Naive thymus-derived CD4-positive, alpha-beta T cell (primary cell): ENCODE measurements around the gene CARD14. TPM values are rescaled to one million over a fixed set of nuclear protein-coding genes. Genes with fewer than 3 reads are reported as not detected.

ENCODE experiments used
- ATAC-seq: fragments of 150-1000 bp; cut with Tn5 transposase; 2 replicates; pipeline ENCODE4 v1.10.0; 2021; ENCODE audit warnings: mild to moderate bottlenecking, moderate library complexity
- CTCF ChIA-PET: fragments of 350-600 bp; sonication (Branson Sonifier 250); formaldehyde crosslinking; loops from one replicate; lab custom pipeline; 2021; ENCODE audit warnings: antibody characterized with exemption; lab: Charles Lee
- POLR2A ChIA-PET: fragments of 350-600 bp; sonication (Branson Sonifier 250); formaldehyde crosslinking; loops from one replicate; lab custom pipeline; 2021; ENCODE audit warnings: antibody characterized with exemption, inconsistent platforms; lab: Charles Lee
- DNase-seq, 9 donors: peaks; one replicate each; pipeline versions ENCODE4 v3.0.0 to v3.0.0-alpha.2; 2020 to 2022; ENCODE audit warnings: mixed read lengths in 1 of 9
- H3K27ac ChIP-seq: one replicate; pipeline ENCODE4 v1.7.0; 2013; ENCODE audit warnings: mild to moderate bottlenecking, low read depth, low read length, moderate library complexity
- H3K27me3 ChIP-seq, 2 donors: one replicate each; pipeline ENCODE4 v1.7.0; 2013; ENCODE audit warnings: low read length in 2 of 2, mild to moderate bottlenecking in 2 of 2, moderate library complexity in 2 of 2; ENCODE audit not compliant: control insufficient read depth in 2 of 2, insufficient read depth in 2 of 2
- H3K36me3 ChIP-seq, 3 experiments: 1 replicate in 2 of 3; 2 replicates in 1 of 3; pipeline ENCODE4 v1.7.0; 2013; ENCODE audit warnings: low read length in 3 of 3, mild to moderate bottlenecking in 3 of 3, moderate library complexity in 1 of 3; ENCODE audit not compliant: insufficient read depth in 3 of 3, control insufficient read depth in 2 of 3
- H3K4me1 ChIP-seq, 2 donors: one replicate each; pipeline ENCODE4 v1.7.0; 2013; ENCODE audit warnings: low read length in 2 of 2, mild to moderate bottlenecking in 2 of 2, moderate library complexity in 1 of 2; ENCODE audit not compliant: control insufficient read depth in 2 of 2, insufficient read depth in 2 of 2
- H3K4me3 ChIP-seq: 2 replicates; pipeline ENCODE4 v1.7.0; 2013; ENCODE audit warnings: mild to moderate bottlenecking, low read length
- H3K9me3 ChIP-seq, 3 experiments: 1 replicate in 2 of 3; 2 replicates in 1 of 3; pipeline ENCODE4 v1.7.0; 2013; ENCODE audit warnings: low read length in 3 of 3; ENCODE audit not compliant: control insufficient read depth in 2 of 3
- H3K27ac Mint-ChIP-seq, 9 donors: one replicate each; pipeline ENCODE4 v1.8.0; 2020 to 2022; ENCODE audit warnings: mixed read lengths in 9 of 9, mild to moderate bottlenecking in 8 of 9, moderate library complexity in 5 of 9, inconsistent platforms in 2 of 9
- H3K27me3 Mint-ChIP-seq, 5 donors: one replicate each; pipeline ENCODE4 v1.8.0; 2021 to 2022; ENCODE audit warnings: mixed read lengths in 5 of 5, mild to moderate bottlenecking in 1 of 5
- H3K36me3 Mint-ChIP-seq, 5 donors: one replicate each; pipeline ENCODE4 v1.8.0; 2020 to 2022; ENCODE audit warnings: mixed read lengths in 5 of 5, mild to moderate bottlenecking in 3 of 5, inconsistent platforms in 1 of 5
- H3K4me1 Mint-ChIP-seq, 7 donors: one replicate each; pipeline ENCODE4 v1.8.0; 2020 to 2022; ENCODE audit warnings: mixed read lengths in 7 of 7, mild to moderate bottlenecking in 3 of 7, inconsistent platforms in 1 of 7
- H3K4me3 Mint-ChIP-seq, 10 donors: one replicate each; pipeline ENCODE4 v1.8.0; 2020 to 2022; ENCODE audit warnings: mild to moderate bottlenecking in 10 of 10, mixed read lengths in 10 of 10, moderate library complexity in 6 of 10, inconsistent platforms in 2 of 10
- H3K9me3 Mint-ChIP-seq, 11 donors: one replicate each; pipeline ENCODE4 v1.8.0; 2020 to 2022; ENCODE audit warnings: mixed read lengths in 11 of 11, mild to moderate bottlenecking in 4 of 11, inconsistent platforms in 1 of 11, moderate library complexity in 1 of 11
- intact Hi-C, 2 donors: fragments of 100-400 bp; cut with micrococcal nuclease; formaldehyde crosslinking; loops; one replicate each; pipeline ENCODE4 v1.15.1; 2023
- polyA plus RNA-seq, 2 donors: library from polyadenylated mRNA; unstranded; fragments of 300-500 nt; fragmentation: Illumina TruSeq; gene quantifications; one replicate each; pipeline ENCODE4 v1.2.3, GENCODE V29; 2021
- total RNA-seq, 6 experiments: library from RNA in 5 of 6; stranded (reverse) in 5 of 6; gene quantifications; 1 replicate in 5 of 6; 2 replicates in 1 of 6; pipeline ENCODE4 v1.2.3 and lab custom pipeline; 2021 to 2026

The CARD14 gene
- total and polyA plus RNA-seq, 7 experiments from 2014 or later = 0.24 to 0.57 (median 0.30) TPM; not detected in 4

GRCh38 chr17:80182118-80182844 is 12.5 kb downstream of the CARD14 start:
- no peak for ATAC-seq
- Mint-ChIP-seq H3K27ac (no peak overlapping the region), H3K4me1 (peaks cover 0 to 4% (median 0%) of the 10 kb centered on the region in 7 donors), H3K9me3 (no peaks in the 10 kb centered on the region), H3K4me3 (no peak overlapping the region), H3K27me3 (peaks cover 0 to 3% (median 0%) of the 10 kb centered on the region in 5 donors), H3K36me3 (no peaks in the 10 kb centered on the region)
- Histone ChIP-seq H3K4me1 (no peaks in the 10 kb centered on the region), H3K36me3 (no peaks in the 10 kb centered on the region), H3K27ac (no peak overlapping the region), H3K9me3 (no peaks in the 10 kb centered on the region), H3K4me3 (no peak overlapping the region), H3K27me3 (no peaks in the 10 kb centered on the region)
- no peak for DNase-seq
- ChIA-PET POLR2A (no interaction called here), CTCF (no interaction called here)
- intact Hi-C loops = no loop called here

- Histone ChIP-seq H3K4me3 (no peak overlapping the region), H3K4me1 (no peaks in the 10 kb centered on the region), H3K36me3 (no peaks in the 10 kb centered on the region), H3K27ac (no peak overlapping the region), H3K9me3 (no peaks in the 10 kb centered on the region), H3K27me3 (no peaks in the 10 kb centered on the region)
- CTCF ChIA-PET = no interaction called here
- no peak for ATAC-seq
- intact Hi-C loops = no loop called here
- Mint-ChIP-seq H3K4me3 (no peak overlapping the region), H3K27ac (no peak overlapping the region), H3K36me3 (no peaks in the 10 kb centered on the region), H3K4me1 (peaks cover 0 to 4% (median 0%) of the 10 kb centered on the region in 7 donors), H3K27me3 (peaks cover 0 to 3% (median 0%) of the 10 kb centered on the region in 5 donors), H3K9me3 (no peaks in the 10 kb centered on the region)
- POLR2A ChIA-PET = no interaction called here
- DNase-seq = no peak
These were observed 13.0 kb downstream of the CARD14 start for GRCh38 chr17:80182845-80183223.

GRCh38 chr17:80183581-80184422 is 14.0 kb downstream of the CARD14 start:
- ATAC-seq (no peak), DNase-seq (no peak)
- no peaks in the 10 kb centered on the region for H3K9me3 Mint-ChIP-seq
- ChIA-PET POLR2A (no interaction called here), CTCF (interaction anchor here (0.6 kb wide), 1 partner anchor 1951 kb away, joined by 3 read pairs; no protein-coding TSS in a partner anchor)
- H3K27me3 Mint-ChIP-seq = no peaks in the 10 kb centered on the region
- H3K36me3 Mint-ChIP-seq = no peaks in the 10 kb centered on the region
- intact Hi-C loops = no loop called here
- H3K4me3 Mint-ChIP-seq = no peak overlapping the region
- H3K4me1 Mint-ChIP-seq = peaks cover 0 to 4% (median 0%) of the 10 kb centered on the region in 7 donors
- H3K9me3 ChIP-seq = no peaks in the 10 kb centered on the region
- H3K4me3 ChIP-seq = no peak overlapping the region
- peak overlapping the region in 1 of 9 donors; percentile 67 for H3K27ac Mint-ChIP-seq
- no peaks in the 10 kb centered on the region for H3K36me3 ChIP-seq
- H3K27ac ChIP-seq = no peak overlapping the region
- H3K4me1 ChIP-seq = no peaks in the 10 kb centered on the region
- H3K27me3 ChIP-seq = no peaks in the 10 kb centered on the region

- ATAC-seq (no peak), DNase-seq (no peak)
- H3K27ac ChIP-seq = no peak overlapping the region
- peaks cover 0 to 4% (median 0%) of the 10 kb centered on the region in 7 donors for H3K4me1 Mint-ChIP-seq
- H3K4me1 ChIP-seq = no peaks in the 10 kb centered on the region
- H3K36me3 ChIP-seq = no peaks in the 10 kb centered on the region
- POLR2A ChIA-PET = no interaction called here
- no peaks in the 10 kb centered on the region for H3K27me3 Mint-ChIP-seq
- H3K27me3 ChIP-seq = no peaks in the 10 kb centered on the region
- no peak overlapping the region for H3K4me3 ChIP-seq
- intact Hi-C loops = no loop called here
- no peaks in the 10 kb centered on the region for H3K9me3 Mint-ChIP-seq
- no peaks in the 10 kb centered on the region for H3K9me3 ChIP-seq
- H3K4me3 Mint-ChIP-seq = no peak overlapping the region
- H3K36me3 Mint-ChIP-seq = no peaks in the 10 kb centered on the region
- peak overlapping the region in 1 of 9 donors; percentile 67 for H3K27ac Mint-ChIP-seq
- CTCF ChIA-PET = interaction anchor here (0.6 kb wide), 1 partner anchor 1951 kb away, joined by 3 read pairs; no protein-coding TSS in a partner anchor
These were observed 14.5 kb downstream of the CARD14 start for GRCh38 chr17:80184423-80184714.

GRCh38 chr17:80185968-80186367 is 16.1 kb downstream of the CARD14 start:
- ATAC-seq = no peak
- H3K9me3 ChIP-seq = no peaks in the 10 kb centered on the region
- DNase-seq = no peak
- no peaks in the 10 kb centered on the region for H3K4me1 ChIP-seq
- no peak overlapping the region for H3K27ac Mint-ChIP-seq
- H3K27me3 ChIP-seq = no peaks in the 10 kb centered on the region
- intact Hi-C loops = no loop called here
- no peak overlapping the region for H3K4me3 ChIP-seq
- peaks cover 0 to 4% (median 0%) of the 10 kb centered on the region in 7 donors for H3K4me1 Mint-ChIP-seq
- ChIA-PET CTCF (no interaction called here), POLR2A (no interaction called here)
- H3K9me3 Mint-ChIP-seq = no peaks in the 10 kb centered on the region
- no peaks in the 10 kb centered on the region for H3K36me3 Mint-ChIP-seq
- H3K27ac ChIP-seq = no peak overlapping the region
- no peak overlapping the region for H3K4me3 Mint-ChIP-seq
- no peaks in the 10 kb centered on the region for H3K36me3 ChIP-seq
- peaks cover 0 to 2% (median 0%) of the 10 kb centered on the region in 5 donors for H3K27me3 Mint-ChIP-seq

- Mint-ChIP-seq H3K36me3 (no peaks in the 10 kb centered on the region), H3K4me1 (peaks cover 0 to 4% (median 0%) of the 10 kb centered on the region in 7 donors), H3K4me3 (no peak overlapping the region), H3K27ac (no peak overlapping the region), H3K27me3 (peaks cover 0 to 7% (median 6%) of the 10 kb centered on the region in 5 donors), H3K9me3 (no peaks in the 10 kb centered on the region)
- ChIA-PET POLR2A (no interaction called here), CTCF (interaction anchor here (1.4 kb wide), 1 partner anchor 10 kb away, joined by 3 read pairs; no protein-coding TSS in a partner anchor)
- DNase-seq (no peak), ATAC-seq (no peak)
- Histone ChIP-seq H3K36me3 (no peaks in the 10 kb centered on the region), H3K9me3 (no peaks in the 10 kb centered on the region), H3K4me3 (no peak overlapping the region), H3K4me1 (no peaks in the 10 kb centered on the region), H3K27me3 (no peaks in the 10 kb centered on the region), H3K27ac (no peak overlapping the region)
- intact Hi-C loops = no loop called here
These were observed 17.3 kb downstream of the CARD14 start for GRCh38 chr17:80187090-80187489.
